Hepatocyte (in vitro differentiated cells): ENCODE results near the gene PROC.

Experiments
- CTCF ChIP-seq: fragments of 200-600 bp; sonication (generic); IDR thresholded peaks from 2 replicates; pipeline ENCODE4 v1.5.1; 2016; ENCODE audit warnings: antibody characterized with exemption, mild to moderate bottlenecking; ENCODE audit not compliant: poor library complexity
- EZH2 ChIP-seq: fragments of 200-600 bp; sonication (generic); IDR thresholded peaks from 2 replicates; pipeline ENCODE4 v1.6.1; 2016; ENCODE audit warnings: antibody characterized with exemption, mild to moderate bottlenecking, borderline replicate concordance

DNA sequence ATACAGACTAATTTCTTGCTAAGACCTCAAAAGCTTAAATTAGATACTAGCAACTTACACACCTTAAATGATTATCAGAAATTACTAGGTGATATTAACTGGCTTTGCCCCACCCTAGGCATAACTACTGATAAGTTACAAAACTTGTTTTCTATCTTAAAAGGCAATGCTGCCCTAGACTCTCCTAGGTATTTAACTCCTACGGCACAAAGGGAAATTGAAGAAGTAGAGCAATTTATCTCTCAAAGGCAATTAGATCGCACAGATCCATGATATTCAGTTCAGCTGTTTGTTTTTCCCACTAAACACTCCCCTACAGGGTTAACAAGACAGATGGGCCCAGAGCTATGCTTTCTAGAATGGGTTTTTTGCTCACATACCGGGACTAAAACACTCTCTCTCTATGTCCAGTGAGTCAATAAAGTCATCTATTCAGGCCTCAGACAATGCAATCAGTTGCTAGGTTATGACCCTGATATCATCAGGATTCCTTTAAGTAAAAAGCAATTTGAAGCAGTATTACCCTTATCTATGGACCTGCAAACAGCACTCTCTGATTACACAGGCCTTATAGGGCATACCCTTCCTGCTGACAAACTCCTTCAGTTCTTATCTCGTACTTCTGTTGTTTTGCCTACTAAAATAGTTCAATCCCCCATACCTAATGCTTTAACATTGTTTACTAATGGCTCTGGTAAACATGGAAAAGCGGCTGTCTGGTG, 44.7 kb upstream of the PROC start:
- TF ChIP-seq EZH2 (no peak), CTCF (no peak)
